Epithelial cell of proximal tubule (primary cell): ENCODE results near the gene GNG12. TPM values are rescaled to one million over a fixed set of nuclear protein-coding genes. Genes with fewer than 3 reads are reported as not detected.

Source experiments
- DNase-seq: peaks from one replicate; pipeline ENCODE4 v3.0.0-alpha.2; 2011; ENCODE audit warnings: low read depth
- H3K4me3 ChIP-seq: 2 replicates; pipeline ENCODE4 v1.5.1; 2011; ENCODE audit warnings: low read depth, mild to moderate bottlenecking, low read length
- total RNA-seq: library from RNA; depleted of rRNA; stranded (reverse); fragments of >200 nt; gene quantifications from 2 replicates; pipeline ENCODE4 v1.2.3, GENCODE V29; 2015
- TF ChIP-seq, protein P1 (sequence below): conservative IDR thresholded peaks from 2 replicates; pipeline ENCODE4 v1.5.1; 2012; ENCODE audit warnings: low read depth, mild to moderate bottlenecking, low read length

The GNG12 gene
- total RNA-seq, 1 donor from 2014 or later: 67.1 TPM

GRCh38 chr1:67853704-67854103 is 20.4 kb upstream of the GNG12 start:
- no peak for DNase-seq

GRCh38 chr1:67851800-67852199 is 18.5 kb upstream of the GNG12 start:
- DNase-seq: no peak
- TF ChIP-seq, protein P1, sequence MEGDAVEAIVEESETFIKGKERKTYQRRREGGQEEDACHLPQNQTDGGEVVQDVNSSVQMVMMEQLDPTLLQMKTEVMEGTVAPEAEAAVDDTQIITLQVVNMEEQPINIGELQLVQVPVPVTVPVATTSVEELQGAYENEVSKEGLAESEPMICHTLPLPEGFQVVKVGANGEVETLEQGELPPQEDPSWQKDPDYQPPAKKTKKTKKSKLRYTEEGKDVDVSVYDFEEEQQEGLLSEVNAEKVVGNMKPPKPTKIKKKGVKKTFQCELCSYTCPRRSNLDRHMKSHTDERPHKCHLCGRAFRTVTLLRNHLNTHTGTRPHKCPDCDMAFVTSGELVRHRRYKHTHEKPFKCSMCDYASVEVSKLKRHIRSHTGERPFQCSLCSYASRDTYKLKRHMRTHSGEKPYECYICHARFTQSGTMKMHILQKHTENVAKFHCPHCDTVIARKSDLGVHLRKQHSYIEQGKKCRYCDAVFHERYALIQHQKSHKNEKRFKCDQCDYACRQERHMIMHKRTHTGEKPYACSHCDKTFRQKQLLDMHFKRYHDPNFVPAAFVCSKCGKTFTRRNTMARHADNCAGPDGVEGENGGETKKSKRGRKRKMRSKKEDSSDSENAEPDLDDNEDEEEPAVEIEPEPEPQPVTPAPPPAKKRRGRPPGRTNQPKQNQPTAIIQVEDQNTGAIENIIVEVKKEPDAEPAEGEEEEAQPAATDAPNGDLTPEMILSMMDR: no peak
- no peak overlapping the region for H3K4me3 ChIP-seq

More at GRCh38 chr1:67853704-67854103, 20.4 kb upstream of the GNG12 start:
- no peak overlapping the region for H3K4me3 ChIP-seq
- TF ChIP-seq, protein P1: peak; percentile 98

DNA sequence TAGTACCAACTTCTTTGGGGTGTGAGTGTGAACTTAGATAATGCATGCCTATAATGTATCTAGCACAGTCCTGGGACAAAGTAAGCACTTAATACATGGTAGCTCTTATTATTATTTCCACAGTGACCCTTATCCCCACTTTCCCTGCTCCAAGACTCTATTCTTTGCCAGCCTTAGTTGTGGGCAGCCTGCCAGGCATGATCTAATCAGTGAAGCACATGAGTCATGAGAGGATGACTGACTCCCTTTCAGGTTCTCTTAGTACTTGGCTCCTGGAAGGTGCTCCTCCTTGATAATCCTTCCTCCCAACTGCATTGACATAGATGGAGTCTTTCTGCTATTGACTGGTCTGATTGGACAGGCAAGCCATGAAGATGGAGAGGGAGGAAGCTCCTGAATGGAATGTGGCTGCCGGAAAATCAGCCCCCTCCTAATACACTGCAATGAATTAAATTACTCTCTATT is 17.4 kb upstream of the GNG12 start:
- DNase-seq: peak; percentile 83
- TF ChIP-seq, protein P1: no peak
- no peak overlapping the region for H3K4me3 ChIP-seq

- no peak overlapping the region for H3K4me3 ChIP-seq
- TF ChIP-seq, protein P1: peak; percentile 59
- DNase-seq: no peak
Measured at GRCh38 chr1:67850151-67850551, 16.9 kb upstream of the GNG12 start.

GRCh38 chr1:67847466-67847865 is 14.2 kb upstream of the GNG12 start:
- H3K4me3 ChIP-seq: no peak overlapping the region
- no peak for DNase-seq
- TF ChIP-seq, protein P1: no peak

GRCh38 chr1:67846538-67846937 is 13.3 kb upstream of the GNG12 start:
- DNase-seq: no peak
- no peak overlapping the region for H3K4me3 ChIP-seq
- TF ChIP-seq, protein P1: no peak

GRCh38 chr1:67844988-67845387 is 11.7 kb upstream of the GNG12 start:
- H3K4me3 ChIP-seq: no peak overlapping the region
- DNase-seq: no peak
- TF ChIP-seq, protein P1: no peak
